Smooth muscle cell (in vitro differentiated cells): ENCODE results near the gene RYR3. TPM values are rescaled to one million over a fixed set of nuclear protein-coding genes. Genes with fewer than 3 reads are reported as not detected.

Experiments
- DNase-seq: peaks from one replicate; lab custom pipeline; 2025; ENCODE audit not compliant: unreplicated experiment; lab: John Stamatoyannopoulos, UW
- H2AFZ ChIP-seq: fragments of 200-600 bp; sonication (generic); 2 replicates; pipeline ENCODE4 v1.6.0; 2016; ENCODE audit warnings: antibody characterized with exemption, low read depth, mild to moderate bottlenecking
- H3F3A ChIP-seq: fragments of 200-600 bp; sonication (generic); 2 replicates; pipeline ENCODE4 v1.6.0; 2017; ENCODE audit warnings: antibody characterized with exemption, low read depth
- H3K27ac ChIP-seq: fragments of 200-600 bp; sonication (generic); 2 replicates; pipeline ENCODE4 v1.5.1; 2016; ENCODE audit warnings: low read depth, mild to moderate bottlenecking
- H3K27me3 ChIP-seq: fragments of 200-600 bp; sonication (generic); 2 replicates; pipeline ENCODE4 v1.6.1; 2016; ENCODE audit warnings: low read depth, mild to moderate bottlenecking
- H3K36me3 ChIP-seq: fragments of 200-600 bp; sonication (generic); 2 replicates; pipeline ENCODE4 v1.5.1; 2016; ENCODE audit warnings: low read depth
- H3K4me1 ChIP-seq: fragments of 200-600 bp; sonication (generic); 2 replicates; pipeline ENCODE4 v1.5.1; 2016; ENCODE audit warnings: low read depth
- H3K4me2 ChIP-seq: fragments of 200-600 bp; sonication (generic); 2 replicates; pipeline ENCODE4 v1.6.0; 2016; ENCODE audit warnings: mild to moderate bottlenecking
- H3K4me3 ChIP-seq: fragments of 200-600 bp; sonication (generic); 2 replicates; pipeline ENCODE4 v1.5.1; 2016; ENCODE audit warnings: mild to moderate bottlenecking
- H3K79me2 ChIP-seq: fragments of 200-600 bp; sonication (generic); 2 replicates; pipeline ENCODE4 v1.6.0; 2016; ENCODE audit warnings: low read depth, mild to moderate bottlenecking
- H3K9ac ChIP-seq: fragments of 200-600 bp; sonication (generic); 2 replicates; pipeline ENCODE4 v1.6.0; 2016; ENCODE audit warnings: low read depth
- H3K9me3 ChIP-seq: fragments of 200-600 bp; sonication (generic); replicated peaks from 2 replicates; pipeline ENCODE4 v1.5.1; 2016; ENCODE audit warnings: low read depth
- H4K20me1 ChIP-seq: fragments of 200-600 bp; sonication (generic); 2 replicates; pipeline ENCODE4 v1.6.0; 2016; ENCODE audit warnings: low read depth
- CTCF ChIP-seq: fragments of 200-600 bp; sonication (generic); IDR thresholded peaks from 2 replicates; pipeline ENCODE4 v1.5.1; 2017; ENCODE audit warnings: borderline replicate concordance, mild to moderate bottlenecking, antibody characterized with exemption; ENCODE audit not compliant: insufficient read depth, poor library complexity, severe bottlenecking
- WGBS: methylation state at CpG from one replicate; pipeline ENCODE4 v1.1.7; 2016; ENCODE audit warnings: low lambda C conversion rate; 5-methylcytosine and 5-hydroxymethylcytosine counted together
- polyA plus RNA-seq: library from polyadenylated mRNA; unstranded; fragments of >200 nt; fragmentation: Nextera tagmentation; extraction: Ambion mirVana; gene quantifications from 2 replicates; pipeline ENCODE4 v1.2.1, GENCODE V29; 2016
- total RNA-seq: library from RNA; depleted of rRNA; stranded (reverse); fragments of >200 nt; gene quantifications from 2 replicates; pipeline ENCODE4 v1.2.3, GENCODE V29; 2014

RYR3 gene
- total and polyA plus RNA-seq, 2 experiments from 2014 or later = 0.23 to 6.2 TPM

DNA sequence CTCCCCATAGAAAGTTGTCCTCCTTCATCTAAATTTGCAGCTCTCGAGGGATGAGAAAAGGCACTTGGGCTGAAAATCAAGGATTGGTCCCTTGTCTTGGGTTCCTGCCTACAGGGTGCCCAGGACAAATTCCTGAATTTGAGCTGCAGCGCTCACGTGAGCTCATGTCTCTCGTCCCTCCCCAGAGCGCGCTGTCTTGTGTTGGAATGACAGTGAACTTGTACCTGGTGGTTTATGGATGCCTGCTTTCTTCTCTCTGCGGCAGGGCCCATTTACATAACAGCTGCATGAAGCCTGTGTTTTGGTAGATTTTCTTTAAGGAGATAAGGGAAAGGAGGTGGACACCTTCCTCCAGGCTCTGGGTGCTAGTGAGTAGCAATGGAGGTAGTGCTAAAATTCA is 4.3 kb downstream of the RYR3 start:
- H3K4me1 ChIP-seq = no peaks in the 10 kb centered on the region
- DNase-seq = no peak
- H3K36me3 ChIP-seq = no peaks in the 10 kb centered on the region
- H3K4me2 ChIP-seq = no peak overlapping the region
- H3K4me3 ChIP-seq = no peak overlapping the region
- 71% methylated on average over 7 of the region's 7 CpGs for WGBS
- H4K20me1 ChIP-seq = no peaks in the 10 kb centered on the region
- no peak overlapping the region for H2AFZ ChIP-seq
- no peak overlapping the region for H3K9ac ChIP-seq
- no peak for TF ChIP-seq CTCF
- H3K9me3 ChIP-seq = no peaks in the 10 kb centered on the region
- no peak overlapping the region for H3K27ac ChIP-seq
- peaks cover 3% of the 10 kb centered on the region for H3K79me2 ChIP-seq
- no peaks in the 10 kb centered on the region for H3F3A ChIP-seq
- peaks cover 48% of the 10 kb centered on the region for H3K27me3 ChIP-seq

DNA sequence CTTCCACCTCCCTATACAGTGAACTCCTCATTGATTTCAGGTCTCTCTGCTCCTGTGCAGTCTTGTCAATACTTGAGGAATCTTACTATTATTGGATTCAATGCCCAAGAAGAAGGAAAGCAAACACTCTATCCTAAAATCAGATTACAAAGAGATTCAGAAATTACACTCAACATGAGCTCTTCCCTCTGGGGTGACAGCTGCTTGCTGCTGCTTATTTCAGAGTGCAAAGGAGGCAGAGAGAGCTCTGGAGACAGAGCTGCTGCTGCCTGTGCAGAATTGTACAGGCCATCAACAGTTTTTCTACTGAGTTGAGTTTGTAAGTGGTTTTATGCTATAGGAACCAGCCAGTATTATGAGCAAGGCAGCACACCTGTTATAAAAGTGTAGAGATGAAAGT is 7.1 kb downstream of the RYR3 start:
- H4K20me1 ChIP-seq = no peaks in the 10 kb centered on the region
- no peaks in the 10 kb centered on the region for H3K4me1 ChIP-seq
- H3F3A ChIP-seq = no peaks in the 10 kb centered on the region
- H3K4me3 ChIP-seq = no peak overlapping the region
- no peak overlapping the region for H3K27ac ChIP-seq
- H3K4me2 ChIP-seq = no peak overlapping the region
- no peaks in the 10 kb centered on the region for H3K36me3 ChIP-seq
- no peak for TF ChIP-seq CTCF
- H2AFZ ChIP-seq = no peak overlapping the region
- no peak overlapping the region for H3K9ac ChIP-seq
- H3K9me3 ChIP-seq = no peaks in the 10 kb centered on the region
- no peaks in the 10 kb centered on the region for H3K79me2 ChIP-seq
- no peak for DNase-seq
- peaks cover 22% of the 10 kb centered on the region for H3K27me3 ChIP-seq

DNA sequence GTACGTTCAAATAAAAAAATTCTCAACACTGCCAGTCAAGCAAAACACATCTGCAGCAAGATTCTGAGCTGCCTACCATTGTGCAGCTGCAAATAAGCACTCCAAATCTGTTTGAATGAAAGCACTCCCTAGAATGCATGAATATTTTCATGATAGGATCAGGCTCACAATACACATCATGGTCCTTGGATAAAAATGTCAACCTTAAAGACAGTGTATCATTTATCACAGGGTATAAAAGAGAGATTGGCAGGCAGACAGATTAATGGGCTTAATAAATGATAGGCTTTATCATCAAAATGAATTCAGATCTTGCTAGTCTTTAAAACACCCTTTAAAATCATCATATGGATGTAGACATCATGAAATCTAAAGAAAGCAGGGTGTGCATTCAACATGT is 9.2 kb downstream of the RYR3 start:
- Histone ChIP-seq H3K27ac (no peak overlapping the region), H3F3A (no peaks in the 10 kb centered on the region), H3K4me1 (no peaks in the 10 kb centered on the region), H2AFZ (no peak overlapping the region), H3K4me3 (no peak overlapping the region), H3K4me2 (no peak overlapping the region), H3K9ac (no peak overlapping the region), H4K20me1 (no peaks in the 10 kb centered on the region), H3K79me2 (no peaks in the 10 kb centered on the region), H3K27me3 (peaks cover 8% of the 10 kb centered on the region), H3K9me3 (no peaks in the 10 kb centered on the region), H3K36me3 (no peaks in the 10 kb centered on the region)
- no peak for DNase-seq
- TF ChIP-seq CTCF = no peak
- 94% methylated on average over 1 of the region's 1 CpG for WGBS

GRCh38 chr15:33322091-33322490 is 11.3 kb downstream of the RYR3 start:
- Histone ChIP-seq H3K4me1 (no peaks in the 10 kb centered on the region), H3K27ac (no peak overlapping the region), H3F3A (no peaks in the 10 kb centered on the region), H3K4me3 (no peak overlapping the region), H2AFZ (no peak overlapping the region), H3K9ac (no peak overlapping the region), H3K79me2 (no peaks in the 10 kb centered on the region), H3K9me3 (no peaks in the 10 kb centered on the region), H4K20me1 (no peaks in the 10 kb centered on the region), H3K36me3 (no peaks in the 10 kb centered on the region), H3K4me2 (no peak overlapping the region), H3K27me3 (peaks cover 8% of the 10 kb centered on the region)
- WGBS = 86% methylated on average over 6 of the region's 6 CpGs
- TF ChIP-seq CTCF = no peak
- no peak for DNase-seq
